BLaER1 treated with 17β-estradiol and CSF1 and Interleukin-3, amounts not matched to agents 10 nM and 100 nM (cell line): ENCODE data around the gene EFCAB11.

Experiments used
- H3K27ac ChIP-seq, 11 experiments: shearing (Covaris generic); formaldehyde crosslinking; 2 replicates each; pipeline ENCODE4 v1.8.1; 2022
- H3K27me3 ChIP-seq, 11 experiments: shearing (Covaris generic); formaldehyde crosslinking; 2 replicates each; pipeline ENCODE4 v1.8.1; 2022
- H3K36me3 ChIP-seq, 11 experiments: shearing (Covaris generic); formaldehyde crosslinking; 2 replicates each; pipeline ENCODE4 v1.8.1; 2022
- H3K4me1 ChIP-seq, 10 experiments: shearing (Covaris generic); formaldehyde crosslinking; 2 replicates each; pipeline ENCODE4 v1.8.1; 2022
- H3K4me2 ChIP-seq, 11 experiments: shearing (Covaris generic); formaldehyde crosslinking; 2 replicates each; pipeline ENCODE4 v1.8.1; 2022
- H3K4me3 ChIP-seq, 10 experiments: shearing (Covaris generic); formaldehyde crosslinking; 2 replicates each; pipeline ENCODE4 v1.8.1; 2022
- H3K9ac ChIP-seq, 11 experiments: shearing (Covaris generic); formaldehyde crosslinking; 2 replicates each; pipeline ENCODE4 v1.8.1; 2022
- H3K9me3 ChIP-seq, 11 experiments: shearing (Covaris generic); formaldehyde crosslinking; replicated peaks in 1 of 11; 2 replicates each; pipeline ENCODE4 v1.8.1; 2022
- H4K20me1 ChIP-seq, 11 experiments: shearing (Covaris generic); formaldehyde crosslinking; 2 replicates each; pipeline ENCODE4 v1.8.1; 2022
- Cebpa-rat ChIP-seq, 11 experiments: shearing (Covaris generic); IDR thresholded peaks; 2 replicates each; pipeline ENCODE4 v1.8.1; 2022

EFCAB11 gene

DNA sequence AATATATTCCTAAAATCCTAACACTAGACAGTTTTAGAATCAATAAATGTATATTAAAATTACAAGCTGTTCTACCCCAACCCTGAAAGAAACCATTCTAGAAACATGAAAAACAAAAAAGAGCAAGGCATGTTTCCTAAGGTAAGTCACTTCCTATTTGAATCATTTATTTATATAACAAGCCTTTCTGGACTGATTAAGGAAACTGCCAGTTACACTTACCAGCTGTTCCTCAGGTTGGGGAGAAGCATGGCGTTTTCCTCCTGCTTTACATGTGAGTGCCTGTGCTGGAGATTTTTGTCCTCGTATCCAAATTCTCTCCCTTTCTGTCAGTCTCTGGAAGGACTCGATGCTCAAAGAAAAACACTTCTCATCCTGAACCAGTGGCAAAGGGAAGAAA is 183.3 kb downstream of the EFCAB11 start:
- Histone ChIP-seq H3K4me1 (peaks cover 39 to 80% (median 72%) of the 10 kb centered on the region in 10 experiments), H3K27me3 (no peaks in the 10 kb centered on the region), H3K9me3 (peaks cover 0 to 1% (median 0%) of the 10 kb centered on the region in 11 experiments; a peak in 2 of 22 replicates), H3K9ac (peak overlapping the region in 1 of 11 experiments; percentile 19; a peak in 1 of 22 replicates), H3K27ac (peak overlapping the region in 6 of 11 experiments; percentile 14 to 53 (median 32); a peak in 9 of 22 replicates), H3K36me3 (no peaks in the 10 kb centered on the region), H4K20me1 (no peaks in the 10 kb centered on the region), H3K4me2 (peak overlapping the region; percentile 6 to 68 (median 55); a peak in 21 of 22 replicates), H3K4me3 (no peak overlapping the region)
- TF ChIP-seq Cebpa-rat (IDR thresholded peaks at IDR 0.05): no peak

GRCh38 chr14:89767861-89768268 is 186.7 kb downstream of the EFCAB11 start:
- TF ChIP-seq Cebpa-rat (IDR thresholded peaks at IDR 0.05): no peak

DNA sequence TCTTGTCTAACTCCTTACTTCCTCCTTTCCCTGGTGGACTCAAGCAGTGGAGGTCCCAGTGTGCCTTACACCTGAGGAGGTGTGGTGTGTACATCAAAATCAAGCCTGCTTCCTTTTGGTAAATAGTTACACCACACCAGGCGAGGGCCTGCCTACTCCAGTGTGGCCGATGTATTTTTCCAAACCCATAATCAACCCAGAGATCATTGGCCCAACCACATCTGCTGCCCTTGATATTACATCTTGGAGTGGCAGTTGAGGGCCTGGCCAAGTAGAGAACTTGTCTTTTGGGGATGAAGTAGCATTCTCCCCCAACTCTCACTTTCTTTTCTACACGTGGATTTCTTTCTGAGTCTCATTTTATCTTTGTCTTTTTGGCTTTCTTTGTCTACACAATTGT is 187.4 kb downstream of the EFCAB11 start:
- peak overlapping the region; percentile 15 to 56 (median 41); a peak in 20 of 22 replicates for H3K4me2 ChIP-seq
- no peak for TF ChIP-seq Cebpa-rat (IDR thresholded peaks at IDR 0.05)
- peaks cover 0 to 12% (median 5%) of the 10 kb centered on the region in 11 experiments; a peak in 5 of 22 replicates for H3K9me3 ChIP-seq
- peak overlapping the region in 10 of 11 experiments; percentile 27 to 64 (median 52); a peak in 17 of 22 replicates for H3K27ac ChIP-seq
- H3K4me1 ChIP-seq: peaks cover 22 to 42% (median 39%) of the 10 kb centered on the region in 10 experiments
- no peaks in the 10 kb centered on the region for H3K27me3 ChIP-seq
- H3K9ac ChIP-seq: peak overlapping the region in 2 of 11 experiments; percentile 1 to 6; a peak in 3 of 22 replicates
- no peaks in the 10 kb centered on the region for H3K36me3 ChIP-seq
- H3K4me3 ChIP-seq: no peak overlapping the region
- no peaks in the 10 kb centered on the region for H4K20me1 ChIP-seq

More at GRCh38 chr14:89767861-89768268, 186.7 kb downstream of the EFCAB11 start:
- Histone ChIP-seq H3K4me1 (peaks cover 22 to 47% (median 41%) of the 10 kb centered on the region in 10 experiments), H3K4me2 (peak overlapping the region in 8 of 11 experiments; percentile 15 to 56 (median 42); a peak in 13 of 22 replicates), H3K27me3 (no peaks in the 10 kb centered on the region), H3K9ac (no peak overlapping the region), H4K20me1 (no peaks in the 10 kb centered on the region), H3K27ac (peak overlapping the region in 7 of 11 experiments; percentile 31 to 64 (median 53); a peak in 9 of 22 replicates), H3K4me3 (no peak overlapping the region), H3K9me3 (peaks cover 0 to 12% (median 5%) of the 10 kb centered on the region in 11 experiments; a peak in 5 of 22 replicates), H3K36me3 (no peaks in the 10 kb centered on the region)

DNA sequence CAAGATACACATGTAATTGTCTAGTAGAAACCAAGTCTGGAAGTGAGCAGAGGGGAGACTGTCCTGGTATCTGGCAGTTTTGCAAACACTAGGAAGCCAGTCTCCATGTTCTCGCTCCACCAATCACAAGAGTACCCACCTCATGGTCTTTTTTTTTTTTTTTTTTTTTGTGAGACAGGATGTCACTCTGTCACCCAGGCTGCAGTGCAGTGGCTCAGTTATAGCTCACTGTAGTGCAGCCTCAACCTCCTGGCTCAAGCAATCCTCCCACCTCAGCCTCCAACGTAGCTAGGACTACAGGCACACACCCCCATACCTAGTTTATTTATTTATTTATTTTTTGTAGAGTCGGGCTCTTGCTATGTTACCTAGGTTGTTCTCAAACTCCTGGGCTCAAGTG is 189.2 kb downstream of the EFCAB11 start:
- H3K9ac ChIP-seq: no peak overlapping the region
- H3K36me3 ChIP-seq: no peaks in the 10 kb centered on the region
- no peaks in the 10 kb centered on the region for H3K27me3 ChIP-seq
- no peak overlapping the region for H3K4me2 ChIP-seq
- no peak overlapping the region for H3K4me3 ChIP-seq
- no peak for TF ChIP-seq Cebpa-rat (IDR thresholded peaks at IDR 0.05)
- no peak overlapping the region for H3K27ac ChIP-seq
- peaks cover 15 to 27% (median 23%) of the 10 kb centered on the region in 10 experiments for H3K4me1 ChIP-seq
- no peaks in the 10 kb centered on the region for H4K20me1 ChIP-seq
- H3K9me3 ChIP-seq: peaks cover 0 to 12% (median 5%) of the 10 kb centered on the region in 11 experiments; a peak in 5 of 22 replicates

DNA sequence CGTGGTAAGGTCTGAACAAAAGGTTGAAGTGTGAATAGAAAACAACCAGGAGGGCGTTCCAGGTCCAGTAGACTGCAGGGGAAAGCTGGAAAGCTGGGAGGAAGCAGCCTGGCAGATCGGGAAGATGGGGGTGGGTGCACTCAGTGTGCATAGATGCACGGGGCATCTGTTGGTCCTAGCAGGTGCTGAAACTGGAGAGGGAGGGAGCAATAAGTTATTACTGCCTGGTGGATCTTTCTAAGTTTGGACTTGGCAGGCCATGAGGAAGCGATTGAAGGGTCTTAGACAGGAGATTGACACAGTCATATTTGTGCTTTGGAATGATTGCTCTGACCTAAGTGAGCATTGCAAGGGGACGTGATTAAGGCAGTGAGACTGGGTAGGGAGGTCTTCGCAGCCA is 194.4 kb downstream of the EFCAB11 start:
- H3K9ac ChIP-seq: no peak overlapping the region
- H3K27me3 ChIP-seq: no peaks in the 10 kb centered on the region
- H3K9me3 ChIP-seq: peaks cover 20 to 24% (median 20%) of the 10 kb centered on the region in 11 experiments
- H3K27ac ChIP-seq: no peak overlapping the region
- H3K4me1 ChIP-seq: no peaks in the 10 kb centered on the region
- no peak overlapping the region for H3K4me3 ChIP-seq
- no peak for TF ChIP-seq Cebpa-rat (IDR thresholded peaks at IDR 0.05)
- H3K4me2 ChIP-seq: no peak overlapping the region
- no peaks in the 10 kb centered on the region for H4K20me1 ChIP-seq
- H3K36me3 ChIP-seq: 0 out of 22 replicates have a peak, but pooled peaks cover 0 to 10% (median 0%) of the 10 kb centered on the region in 11 experiments

DNA sequence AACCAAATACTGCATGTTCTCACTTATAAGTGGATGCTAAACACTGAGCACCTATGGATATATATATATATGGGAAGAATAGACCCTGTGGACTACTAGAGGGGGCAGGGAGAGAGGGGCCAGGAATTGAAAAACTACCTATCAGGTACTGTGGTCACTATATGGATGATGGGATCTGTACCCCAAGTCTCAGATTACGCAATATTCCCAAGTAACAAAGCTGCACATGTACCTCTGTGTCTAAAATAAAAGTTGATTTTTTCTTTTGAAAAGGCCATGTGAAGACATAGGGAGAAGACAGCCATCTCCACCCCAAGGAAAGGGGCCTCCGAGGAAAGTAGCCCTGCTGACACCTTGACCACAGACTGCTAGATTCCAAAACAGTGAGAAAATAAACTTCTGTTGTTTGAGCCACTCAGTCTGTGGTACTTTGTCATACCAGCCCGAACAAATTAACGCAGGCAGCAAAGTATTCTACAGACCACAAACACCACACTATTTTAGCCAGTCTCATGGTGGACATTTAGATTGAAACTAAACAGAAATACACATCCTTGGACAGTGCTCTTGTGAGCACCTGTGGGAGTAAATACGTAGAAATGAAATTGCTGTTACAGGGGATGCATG is 197.1 kb downstream of the EFCAB11 start:
- H3K27me3 ChIP-seq: no peaks in the 10 kb centered on the region
- no peak overlapping the region for H3K4me3 ChIP-seq
- H3K4me1 ChIP-seq: no peaks in the 10 kb centered on the region
- H3K9me3 ChIP-seq: peaks cover 25 to 37% (median 30%) of the 10 kb centered on the region in 11 experiments
- H3K9ac ChIP-seq: no peak overlapping the region
- H3K27ac ChIP-seq: no peak overlapping the region
- no peak overlapping the region for H3K4me2 ChIP-seq
- H4K20me1 ChIP-seq: no peaks in the 10 kb centered on the region
- H3K36me3 ChIP-seq: 0 out of 22 replicates have a peak, but pooled peaks cover 0 to 10% (median 0%) of the 10 kb centered on the region in 11 experiments
- peak in 10 of 11 experiments; percentile 37 to 93 (median 62); a peak in 14 of 22 replicates for TF ChIP-seq Cebpa-rat (IDR thresholded peaks at IDR 0.05)

DNA sequence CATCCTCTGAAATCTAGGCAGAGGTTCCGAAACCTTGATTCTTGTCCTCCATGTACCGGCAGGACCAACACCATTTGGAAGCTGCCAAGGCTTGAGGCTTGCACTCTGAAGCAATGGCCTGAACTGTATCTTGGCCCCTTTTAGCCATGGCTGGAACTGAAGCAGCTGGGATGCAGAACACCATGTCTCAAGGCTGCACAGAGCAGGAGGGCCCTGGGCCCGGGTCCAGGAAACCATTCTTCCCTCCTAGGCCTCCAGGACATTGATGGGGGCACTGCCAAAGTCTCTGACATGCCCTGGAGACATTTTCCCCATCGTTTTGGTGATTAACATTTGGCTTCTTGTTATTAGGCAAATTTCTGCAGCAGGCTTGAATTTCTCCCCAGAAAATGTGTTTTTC is 198.7 kb downstream of the EFCAB11 start:
- no peak overlapping the region for H3K9ac ChIP-seq
- H3K36me3 ChIP-seq: 0 out of 22 replicates have a peak, but pooled peaks cover 0 to 10% (median 0%) of the 10 kb centered on the region in 11 experiments
- TF ChIP-seq Cebpa-rat (IDR thresholded peaks at IDR 0.05): no peak
- H3K4me2 ChIP-seq: no peak overlapping the region
- H3K27ac ChIP-seq: no peak overlapping the region
- H3K27me3 ChIP-seq: no peaks in the 10 kb centered on the region
- H3K9me3 ChIP-seq: peaks cover 25 to 37% (median 31%) of the 10 kb centered on the region in 11 experiments
- H3K4me1 ChIP-seq: no peaks in the 10 kb centered on the region
- H3K4me3 ChIP-seq: no peak overlapping the region
- no peaks in the 10 kb centered on the region for H4K20me1 ChIP-seq

DNA sequence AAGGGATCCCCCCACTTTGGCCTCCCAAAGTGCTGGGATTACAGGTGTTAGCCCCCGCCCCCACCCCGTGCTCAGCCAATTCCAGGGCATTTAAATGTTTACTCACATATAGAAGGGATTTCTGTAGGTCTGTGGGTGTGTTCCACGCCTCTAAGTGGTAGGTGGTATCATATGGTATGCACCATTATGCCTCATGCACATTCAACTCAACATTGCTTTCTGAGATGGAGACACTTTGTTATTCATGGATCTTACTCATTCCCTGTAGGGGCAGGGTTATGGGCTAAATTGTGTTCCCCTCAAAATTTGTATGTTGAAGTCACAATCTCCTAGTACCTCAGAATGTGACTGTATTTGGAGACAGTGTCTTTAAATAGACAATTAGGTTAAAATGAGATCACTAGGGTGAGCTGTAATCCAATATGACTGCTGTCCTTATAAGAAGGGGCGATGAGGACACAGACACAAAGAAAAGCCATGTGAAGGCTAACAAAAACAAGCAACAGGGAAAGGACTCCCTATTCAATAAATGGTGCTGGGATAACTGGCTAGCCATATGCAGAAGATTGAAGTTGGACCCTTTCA is 200.6 kb downstream of the EFCAB11 start:
- Histone ChIP-seq H3K27me3 (no peaks in the 10 kb centered on the region), H3K4me2 (no peak overlapping the region), H3K9ac (no peak overlapping the region), H4K20me1 (no peaks in the 10 kb centered on the region), H3K4me1 (no peaks in the 10 kb centered on the region), H3K9me3 (peaks cover 25 to 46% (median 32%) of the 10 kb centered on the region in 11 experiments), H3K27ac (no peak overlapping the region), H3K36me3 (0 out of 22 replicates have a peak, but pooled peaks cover 0 to 10% (median 0%) of the 10 kb centered on the region in 11 experiments), H3K4me3 (no peak overlapping the region)
- no peak for TF ChIP-seq Cebpa-rat (IDR thresholded peaks at IDR 0.05)

- H4K20me1 ChIP-seq: no peaks in the 10 kb centered on the region
- H3K27ac ChIP-seq: no peak overlapping the region
- peaks cover 24 to 53% (median 34%) of the 10 kb centered on the region in 11 experiments for H3K9me3 ChIP-seq
- no peaks in the 10 kb centered on the region for H3K27me3 ChIP-seq
- peaks cover 0 to 8% (median 0%) of the 10 kb centered on the region in 10 experiments; a peak in 2 of 20 replicates for H3K4me1 ChIP-seq
- no peak overlapping the region for H3K9ac ChIP-seq
- H3K36me3 ChIP-seq: 0 out of 22 replicates have a peak, but pooled peaks cover 0 to 5% (median 0%) of the 10 kb centered on the region in 11 experiments
- no peak overlapping the region for H3K4me2 ChIP-seq
- no peak for TF ChIP-seq Cebpa-rat (IDR thresholded peaks at IDR 0.05)
- H3K4me3 ChIP-seq: no peak overlapping the region
Observed at GRCh38 chr14:89750908-89751392, 203.6 kb downstream of the EFCAB11 start.
